ENCODE data around the gene CHL1. TPM values are rescaled to one million over a fixed set of nuclear protein-coding genes. Genes with fewer than 3 reads are reported as not detected.

Gene CHL1
- total RNA-seq, 1 experiment from 2014 or later: not detected

GRCh38 chr3:288417-288816, 91.9 kb downstream of the CHL1 start:
- DNase-seq (ENCODE audit: low spot score): no peak

DNA sequence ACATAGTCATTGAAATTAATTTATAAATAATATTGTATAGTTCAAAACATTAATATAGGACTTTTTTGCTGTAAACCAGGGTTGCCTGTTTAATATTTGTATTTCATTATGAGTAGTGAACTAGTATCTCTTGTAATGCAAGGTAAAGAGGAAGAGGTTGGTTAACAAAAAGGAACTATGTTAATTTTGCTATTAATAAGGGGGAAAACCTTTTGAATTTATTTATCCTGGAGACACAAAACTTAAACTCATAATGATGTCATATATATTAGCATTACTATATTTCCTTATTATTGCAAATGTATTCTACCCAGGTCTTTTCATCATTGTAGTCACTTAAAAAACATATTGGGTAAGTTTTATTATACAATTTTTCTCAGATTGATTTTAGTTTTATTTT, 94.5 kb downstream of the CHL1 start:
- BruUV-seq (replicated peaks): no TSS peak

More at GRCh38 chr3:288417-288816, 91.9 kb downstream of the CHL1 start:
- Histone ChIP-seq H3K4me1 (ENCODE audit: insufficient read depth, low read length, poor library complexity, severe bottlenecking) (no peaks in the 10 kb centered on the region), H3K4me3 (ENCODE audit: low read depth, low read length, poor library complexity, severe bottlenecking) (no peak overlapping the region), H3K27me3 (replicated peaks; ENCODE audit: insufficient read depth, low read depth, low read length, poor library complexity) (no peaks in the 10 kb centered on the region), H3K9me3 (ENCODE audit: low read depth, low read length, poor library complexity, severe bottlenecking) (no peaks in the 10 kb centered on the region), H3K36me3 (ENCODE audit: insufficient read depth, low read length, poor library complexity, severe bottlenecking) (no peaks in the 10 kb centered on the region), H3K27ac (ENCODE audit: low read depth, low read length, poor library complexity, severe bottlenecking) (no peak overlapping the region)
- ChIA-PET CTCF (no interaction called here), POLR2A (ENCODE audit: low non-redundant PET) (no interaction called here)
- TF ChIP-seq, protein P1, sequence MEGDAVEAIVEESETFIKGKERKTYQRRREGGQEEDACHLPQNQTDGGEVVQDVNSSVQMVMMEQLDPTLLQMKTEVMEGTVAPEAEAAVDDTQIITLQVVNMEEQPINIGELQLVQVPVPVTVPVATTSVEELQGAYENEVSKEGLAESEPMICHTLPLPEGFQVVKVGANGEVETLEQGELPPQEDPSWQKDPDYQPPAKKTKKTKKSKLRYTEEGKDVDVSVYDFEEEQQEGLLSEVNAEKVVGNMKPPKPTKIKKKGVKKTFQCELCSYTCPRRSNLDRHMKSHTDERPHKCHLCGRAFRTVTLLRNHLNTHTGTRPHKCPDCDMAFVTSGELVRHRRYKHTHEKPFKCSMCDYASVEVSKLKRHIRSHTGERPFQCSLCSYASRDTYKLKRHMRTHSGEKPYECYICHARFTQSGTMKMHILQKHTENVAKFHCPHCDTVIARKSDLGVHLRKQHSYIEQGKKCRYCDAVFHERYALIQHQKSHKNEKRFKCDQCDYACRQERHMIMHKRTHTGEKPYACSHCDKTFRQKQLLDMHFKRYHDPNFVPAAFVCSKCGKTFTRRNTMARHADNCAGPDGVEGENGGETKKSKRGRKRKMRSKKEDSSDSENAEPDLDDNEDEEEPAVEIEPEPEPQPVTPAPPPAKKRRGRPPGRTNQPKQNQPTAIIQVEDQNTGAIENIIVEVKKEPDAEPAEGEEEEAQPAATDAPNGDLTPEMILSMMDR (conservative IDR thresholded peaks at IDR 0.05; ENCODE audit: low read depth, low read length): no peak
- no peak for TF ChIP-seq EZH2 (IDR thresholded peaks at IDR 0.05; ENCODE audit: borderline replicate concordance, low read depth, low read length, poor library complexity, severe bottlenecking)
- BruUV-seq (replicated peaks): no TSS peak
- intact Hi-C loops (cut with micrococcal nuclease; ENCODE audit: unreplicated experiment): no loop called here

GRCh38 chr3:291646-292436, 95.3 kb downstream of the CHL1 start:
- CTCF ChIA-PET: no interaction called here
- no peaks in the 10 kb centered on the region for H3K4me1 ChIP-seq (ENCODE audit: insufficient read depth, low read length, poor library complexity, severe bottlenecking)
- POLR2A ChIA-PET (ENCODE audit: low non-redundant PET): no interaction called here
- no peaks in the 10 kb centered on the region for H3K27me3 ChIP-seq (replicated peaks; ENCODE audit: insufficient read depth, low read depth, low read length, poor library complexity)
- intact Hi-C loops (cut with micrococcal nuclease; ENCODE audit: unreplicated experiment): no loop called here
- TF ChIP-seq, protein P1 (conservative IDR thresholded peaks at IDR 0.05; ENCODE audit: low read depth, low read length): no peak
- TF ChIP-seq EZH2 (IDR thresholded peaks at IDR 0.05; ENCODE audit: borderline replicate concordance, low read depth, low read length, poor library complexity, severe bottlenecking): no peak
- no TSS peak for BruUV-seq (replicated peaks)
- no peaks in the 10 kb centered on the region for H3K9me3 ChIP-seq (ENCODE audit: low read depth, low read length, poor library complexity, severe bottlenecking)
- H3K27ac ChIP-seq (ENCODE audit: low read depth, low read length, poor library complexity, severe bottlenecking): no peak overlapping the region
- H3K36me3 ChIP-seq (ENCODE audit: insufficient read depth, low read length, poor library complexity, severe bottlenecking): no peaks in the 10 kb centered on the region
- DNase-seq (ENCODE audit: low spot score): no peak
- no peak overlapping the region for H3K4me3 ChIP-seq (ENCODE audit: low read depth, low read length, poor library complexity, severe bottlenecking)

More for the DNA sequence above, 94.5 kb downstream of the CHL1 start:
- no peak for DNase-seq (ENCODE audit: low spot score)
- Histone ChIP-seq H3K36me3 (ENCODE audit: insufficient read depth, low read length, poor library complexity, severe bottlenecking) (no peaks in the 10 kb centered on the region), H3K4me3 (ENCODE audit: low read depth, low read length, poor library complexity, severe bottlenecking) (no peak overlapping the region), H3K27ac (ENCODE audit: low read depth, low read length, poor library complexity, severe bottlenecking) (no peak overlapping the region), H3K4me1 (ENCODE audit: insufficient read depth, low read length, poor library complexity, severe bottlenecking) (no peaks in the 10 kb centered on the region), H3K27me3 (replicated peaks; ENCODE audit: insufficient read depth, low read depth, low read length, poor library complexity) (no peaks in the 10 kb centered on the region), H3K9me3 (ENCODE audit: low read depth, low read length, poor library complexity, severe bottlenecking) (no peaks in the 10 kb centered on the region)
- TF ChIP-seq, protein P1 (conservative IDR thresholded peaks at IDR 0.05; ENCODE audit: low read depth, low read length): no peak
- no peak for TF ChIP-seq EZH2 (IDR thresholded peaks at IDR 0.05; ENCODE audit: borderline replicate concordance, low read depth, low read length, poor library complexity, severe bottlenecking)
- CTCF ChIA-PET: no interaction called here
- POLR2A ChIA-PET (ENCODE audit: low non-redundant PET): no interaction called here
- intact Hi-C loops (cut with micrococcal nuclease; ENCODE audit: unreplicated experiment): no loop called here
